HK-2 (cell line): ENCODE data around the gene SOX11.
"Not testable (repeated sequence)": the region's sequence is repeated elsewhere in the genome, so short reads cannot be mapped to it uniquely, and the experiment has no call there.

ENCODE experiments used
- DNase-seq: peaks from one replicate; pipeline ENCODE4 v3.0.0-alpha.2; 2018; ENCODE audit not compliant: unreplicated experiment

Gene SOX11

GRCh38 chr2:5691985-5692529 is at the start of gene SOX11:
TSS of gene SOX11 (plus strand) at chr2:5692384. CDS start at chr2:5692722, 338 bp downstream.
- peak; percentile 64 for DNase-seq

GRCh38 chr2:5652734-5653133 is 39.5 kb upstream of the SOX11 start:
- DNase-seq, result not testable (repeated sequence)

GRCh38 chr2:5653756-5654155 is 38.4 kb upstream of the SOX11 start:
- DNase-seq, result not testable (repeated sequence)

GRCh38 chr2:5657231-5657630 is 35.0 kb upstream of the SOX11 start:
- DNase-seq, result no peak

GRCh38 chr2:5660591-5660990 is 31.6 kb upstream of the SOX11 start:
- no peak for DNase-seq

GRCh38 chr2:5661362-5661761 is 30.8 kb upstream of the SOX11 start:
- no peak for DNase-seq

GRCh38 chr2:5664278-5664681 is 27.9 kb upstream of the SOX11 start:
- no peak for DNase-seq

- no peak for DNase-seq
Observed at GRCh38 chr2:5665066-5665465, 27.1 kb upstream of the SOX11 start.

GRCh38 chr2:5666798-5667197 is 25.4 kb upstream of the SOX11 start:
- DNase-seq, result peak; percentile 4

GRCh38 chr2:5667655-5668054 is 24.5 kb upstream of the SOX11 start:
- not testable (repeated sequence) for DNase-seq

GRCh38 chr2:5668682-5669250 is 23.4 kb upstream of the SOX11 start:
- DNase-seq, result no peak

GRCh38 chr2:5672749-5673144 is 19.4 kb upstream of the SOX11 start:
- no peak for DNase-seq

- no peak for DNase-seq
Observed at GRCh38 chr2:5673145-5674025, 18.8 kb upstream of the SOX11 start.

- no peak for DNase-seq
Observed at GRCh38 chr2:5674026-5674340, 18.2 kb upstream of the SOX11 start.

GRCh38 chr2:5677133-5677532 is 15.1 kb upstream of the SOX11 start:
- DNase-seq, result no peak

GRCh38 chr2:5683471-5683870 is 8.7 kb upstream of the SOX11 start:
- no peak for DNase-seq

- DNase-seq, result no peak
Observed at GRCh38 chr2:5685225-5685624, 7.0 kb upstream of the SOX11 start.

GRCh38 chr2:5686068-5686467 is 6.1 kb upstream of the SOX11 start:
- no peak for DNase-seq

- DNase-seq, result no peak
Observed at GRCh38 chr2:5686536-5686935, 5.6 kb upstream of the SOX11 start.

- no peak for DNase-seq
Observed at GRCh38 chr2:5689750-5690149, 2.4 kb upstream of the SOX11 start.

- no peak for DNase-seq
Observed at GRCh38 chr2:5690286-5690685, 1.9 kb upstream of the SOX11 start.

GRCh38 chr2:5690718-5691220 is 1.4 kb upstream of the SOX11 start:
- DNase-seq, result no peak
